Amygdala (tissue), 56 donors: ENCODE measurements around the gene STAG1.
A peak's percentile ranks its signal among the peaks of the same experiment; 100 is the strongest.
"Not testable (repeated sequence)": the region's sequence is repeated elsewhere in the genome, so short reads cannot be mapped to it uniquely, and the experiment has no call there.

Source experiments
- DNase-seq, 56 donors: peaks; one replicate each; lab custom pipeline; 2025; lab: John Stamatoyannopoulos, UW

The STAG1 gene

DNA sequence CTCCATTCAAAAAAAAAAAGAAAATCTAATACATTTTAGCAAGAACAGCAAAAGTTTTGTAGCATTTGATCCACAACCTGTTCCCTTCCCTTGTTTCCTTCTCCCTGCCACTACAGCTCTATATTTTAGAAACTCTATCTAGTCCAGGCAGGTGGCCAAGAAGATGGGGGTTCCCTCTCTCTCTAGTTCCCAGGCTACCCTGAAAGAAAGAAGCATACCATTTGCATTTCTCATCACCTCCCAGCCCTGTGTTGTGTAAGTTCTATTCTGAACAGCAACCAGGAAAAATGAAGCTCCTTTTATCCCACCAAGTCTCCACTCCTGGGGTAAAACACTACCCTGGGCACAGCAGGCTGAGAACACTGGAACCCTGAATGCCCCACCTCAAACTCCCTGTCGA lies 402.0 kb downstream of the STAG1 start:
- DNase-seq = no peak

- DNase-seq = no peak
Measured at GRCh38 chr3:136346486-136346885, 405.7 kb downstream of the STAG1 start.

DNA sequence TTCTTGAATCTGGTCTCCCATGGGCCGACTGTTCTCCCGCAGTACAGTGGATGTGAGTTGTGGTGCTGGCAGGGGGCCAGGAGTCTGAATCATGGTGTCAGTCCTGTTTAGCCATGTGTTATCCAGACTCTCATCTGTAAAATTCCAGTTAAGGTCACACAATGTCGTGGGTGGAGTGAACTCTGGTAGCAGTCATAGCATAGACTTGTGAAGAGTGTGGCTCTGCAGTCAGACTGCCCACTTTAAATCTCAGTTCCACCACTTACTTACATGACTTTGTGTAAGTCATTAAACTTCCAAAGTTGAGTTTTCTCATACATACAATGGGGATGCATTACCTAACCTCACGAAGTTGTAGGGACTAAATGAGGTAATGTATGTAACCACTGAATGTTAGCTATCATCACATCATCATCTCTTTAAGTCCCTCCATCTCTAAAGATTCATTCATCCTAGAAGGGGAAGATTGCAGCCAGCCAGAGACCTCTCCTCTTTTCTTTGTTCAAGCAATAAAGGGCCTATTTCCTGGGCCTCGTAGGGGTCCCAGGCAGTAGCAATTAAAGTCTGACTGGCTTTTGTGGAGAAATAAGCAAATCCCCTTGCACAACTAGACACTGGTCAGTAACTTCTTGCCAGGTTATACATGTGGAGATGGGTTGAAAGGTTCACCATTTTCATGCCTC lies 408.2 kb downstream of the STAG1 start:
- peak in 17 of 56 donors; percentile 2 to 52 (median 10) for DNase-seq

DNA sequence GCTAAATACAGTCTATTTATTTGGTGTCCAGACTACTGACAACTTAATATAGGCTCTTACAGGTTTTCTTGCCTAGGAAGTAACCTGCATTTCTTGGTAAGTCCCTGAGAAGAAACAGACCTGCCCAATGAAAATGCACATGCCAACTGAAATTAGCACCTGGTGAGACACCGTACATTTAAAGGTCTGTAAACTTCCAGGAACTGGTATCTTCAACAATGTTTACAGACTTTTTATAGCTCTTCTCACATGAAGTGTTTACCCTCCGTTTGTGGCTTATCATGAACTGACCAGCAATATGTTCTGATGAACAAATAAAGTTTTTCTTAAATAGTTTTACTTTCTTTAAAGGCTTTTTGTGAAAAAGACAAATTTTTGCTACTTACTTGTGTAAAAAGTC lies 408.7 kb downstream of the STAG1 start:
- no peak for DNase-seq

GRCh38 chr3:136336329-136337100 lies 415.7 kb downstream of the STAG1 start:
- no peak for DNase-seq

GRCh38 chr3:136334726-136335125 lies 417.5 kb downstream of the STAG1 start:
- DNase-seq = not testable (repeated sequence)

DNA sequence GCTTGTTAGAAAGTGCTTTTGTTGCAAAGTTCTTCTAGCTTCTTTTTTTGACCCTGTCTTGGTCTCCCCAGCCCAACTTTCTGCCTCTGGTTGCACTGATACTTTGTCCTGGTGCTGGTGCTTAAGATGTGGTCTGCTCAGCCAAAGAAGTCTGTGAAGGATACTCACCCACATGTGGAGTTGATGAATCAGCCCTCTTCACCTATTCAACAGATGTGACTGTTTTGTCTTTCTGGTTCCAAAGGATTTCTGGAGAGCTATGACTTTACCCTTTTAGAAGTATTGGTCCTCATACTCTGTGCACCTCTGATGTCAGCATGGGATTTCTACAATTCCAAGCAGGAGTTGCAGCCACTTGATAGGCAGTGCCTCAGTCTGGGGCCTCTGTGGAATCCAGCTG lies 418.0 kb downstream of the STAG1 start:
- DNase-seq = no peak

DNA sequence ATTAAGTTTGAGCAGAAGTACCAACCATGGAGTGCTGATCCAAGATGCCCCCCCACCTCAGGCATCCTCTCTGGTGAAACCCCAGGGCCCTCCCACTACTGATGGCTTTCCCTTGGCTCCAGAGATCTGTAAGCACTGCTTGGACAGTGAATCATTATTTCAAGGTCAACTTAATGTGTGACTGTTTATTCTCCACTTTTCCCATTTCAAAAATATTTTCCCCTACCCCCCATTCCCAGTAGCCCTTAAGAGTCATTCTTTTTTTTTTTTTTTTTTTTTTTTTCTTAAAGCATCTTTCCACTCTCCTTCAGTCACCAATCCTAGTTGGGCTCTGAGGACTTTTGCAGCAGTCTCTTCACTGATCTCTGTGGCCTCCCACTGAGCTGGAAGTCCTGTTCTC lies 419.4 kb downstream of the STAG1 start:
- DNase-seq = no peak

- no peak for DNase-seq
Measured at GRCh38 chr3:136332302-136332701, 419.9 kb downstream of the STAG1 start.

GRCh38 chr3:136330900-136331299 lies 421.3 kb downstream of the STAG1 start:
- DNase-seq = no peak

GRCh38 chr3:136329593-136329992 lies 422.6 kb downstream of the STAG1 start:
- no peak for DNase-seq

GRCh38 chr3:136327671-136328070 lies 424.5 kb downstream of the STAG1 start:
- DNase-seq = no peak

DNA sequence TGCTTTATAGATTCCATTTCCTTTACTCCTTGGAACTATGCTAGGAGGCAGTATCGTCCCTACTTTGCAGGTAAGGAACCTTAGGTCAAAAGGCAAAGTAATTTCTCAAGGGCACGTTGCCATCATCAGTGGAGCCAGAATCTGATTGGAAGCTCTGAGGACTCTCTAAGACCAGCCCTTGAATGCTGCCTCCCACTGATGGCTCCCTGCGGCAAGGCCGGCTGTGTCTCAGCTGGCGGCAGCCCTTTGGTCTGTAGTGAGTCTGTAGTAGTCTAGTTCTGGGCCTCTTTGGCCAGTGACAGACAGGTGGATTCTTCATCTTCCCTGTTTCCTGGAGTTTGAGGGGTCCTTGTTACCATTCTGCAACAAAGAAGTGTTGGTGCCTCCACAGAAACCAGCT lies 425.9 kb downstream of the STAG1 start:
- DNase-seq = no peak

GRCh38 chr3:136311968-136312367 lies 440.2 kb downstream of the STAG1 start:
- no peak for DNase-seq

- no peak for DNase-seq
Measured at GRCh38 chr3:136311261-136311660, 440.9 kb downstream of the STAG1 start.

DNA sequence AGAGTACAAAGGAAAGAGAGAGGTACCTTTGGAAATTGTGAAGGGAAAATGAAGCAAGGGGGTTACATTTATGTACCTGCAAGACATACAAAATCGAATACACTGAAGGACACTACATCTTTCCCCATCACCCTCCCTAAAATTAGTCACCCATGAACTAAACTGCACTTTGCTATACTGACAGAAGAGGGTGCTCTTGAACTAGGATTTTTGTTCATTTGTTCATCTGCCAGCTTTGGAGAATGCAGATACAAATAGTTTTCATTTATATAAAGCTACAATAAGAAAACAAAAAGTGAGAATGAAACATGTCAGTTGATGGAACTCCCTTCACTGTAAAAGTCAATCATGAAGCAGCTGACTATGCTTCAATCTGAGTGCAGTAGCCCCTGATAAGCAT lies 446.3 kb downstream of the STAG1 start:
- no peak for DNase-seq

DNA sequence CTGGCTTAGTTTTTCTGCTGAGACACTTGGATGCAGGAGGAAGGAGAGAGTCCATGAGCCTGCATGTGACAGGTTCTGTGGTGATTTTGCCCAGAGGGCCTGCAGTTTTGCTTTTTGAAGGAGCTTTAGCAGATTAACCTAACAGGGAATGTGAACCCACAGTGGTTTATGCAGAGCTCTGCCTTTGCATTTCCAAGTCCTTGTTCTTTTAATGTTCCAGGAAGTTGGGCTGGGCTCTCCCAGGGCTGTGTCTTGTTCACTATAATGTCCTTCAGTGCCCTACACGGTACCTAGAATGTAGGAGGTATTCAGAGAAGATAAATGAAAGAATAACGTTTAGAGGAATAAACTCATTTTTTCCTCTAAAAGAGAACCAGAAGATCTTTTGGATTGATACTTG lies 451.7 kb downstream of the STAG1 start:
- DNase-seq = no peak

DNA sequence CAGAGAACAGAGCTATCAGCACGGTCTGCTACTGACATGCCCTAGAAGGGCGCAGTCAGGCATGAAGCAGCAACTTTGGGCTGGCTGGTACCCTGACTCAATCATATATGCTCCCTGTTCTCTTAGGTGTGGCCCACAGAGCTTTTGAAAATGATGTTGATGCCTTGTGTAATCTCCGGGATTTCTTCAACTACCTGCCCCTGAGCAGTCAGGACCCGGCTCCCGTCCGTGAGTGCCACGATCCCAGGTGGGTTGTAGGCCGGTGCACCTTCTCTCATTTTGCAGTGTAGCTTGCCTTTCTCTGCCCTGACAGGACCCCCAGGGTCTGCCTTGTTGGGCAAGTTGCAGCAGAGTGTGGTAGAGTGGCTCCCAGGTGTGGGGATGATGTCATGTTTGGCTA lies 454.4 kb downstream of the STAG1 start:
- no peak for DNase-seq

- no peak for DNase-seq
Measured at GRCh38 chr3:136296960-136297359, 455.2 kb downstream of the STAG1 start.

GRCh38 chr3:136294176-136294575 lies 458.0 kb downstream of the STAG1 start:
- no peak for DNase-seq

GRCh38 chr3:136293279-136293678 lies 458.9 kb downstream of the STAG1 start:
- DNase-seq = no peak

GRCh38 chr3:136292500-136292899 lies 459.7 kb downstream of the STAG1 start:
- no peak for DNase-seq
